Smooth muscle cell (in vitro differentiated cells): ENCODE measurements around the gene TMEM120B. TPM values are rescaled to one million over a fixed set of nuclear protein-coding genes. Genes with fewer than 3 reads are reported as not detected.
"Not testable (repeated sequence)": the region's sequence is repeated elsewhere in the genome, so short reads cannot be mapped to it uniquely, and the experiment has no call there.

Source experiments
- DNase-seq: peaks from one replicate; lab custom pipeline; 2025; ENCODE audit not compliant: unreplicated experiment; lab: John Stamatoyannopoulos, UW
- H2AFZ ChIP-seq: fragments of 200-600 bp; sonication (generic); 2 replicates; pipeline ENCODE4 v1.6.0; 2016; ENCODE audit warnings: antibody characterized with exemption, low read depth, mild to moderate bottlenecking
- H3F3A ChIP-seq: fragments of 200-600 bp; sonication (generic); 2 replicates; pipeline ENCODE4 v1.6.0; 2017; ENCODE audit warnings: antibody characterized with exemption, low read depth
- H3K27ac ChIP-seq: fragments of 200-600 bp; sonication (generic); 2 replicates; pipeline ENCODE4 v1.5.1; 2016; ENCODE audit warnings: low read depth, mild to moderate bottlenecking
- H3K27me3 ChIP-seq: fragments of 200-600 bp; sonication (generic); 2 replicates; pipeline ENCODE4 v1.6.1; 2016; ENCODE audit warnings: low read depth, mild to moderate bottlenecking
- H3K36me3 ChIP-seq: fragments of 200-600 bp; sonication (generic); 2 replicates; pipeline ENCODE4 v1.5.1; 2016; ENCODE audit warnings: low read depth
- H3K4me1 ChIP-seq: fragments of 200-600 bp; sonication (generic); 2 replicates; pipeline ENCODE4 v1.5.1; 2016; ENCODE audit warnings: low read depth
- H3K4me2 ChIP-seq: fragments of 200-600 bp; sonication (generic); 2 replicates; pipeline ENCODE4 v1.6.0; 2016; ENCODE audit warnings: mild to moderate bottlenecking
- H3K4me3 ChIP-seq: fragments of 200-600 bp; sonication (generic); 2 replicates; pipeline ENCODE4 v1.5.1; 2016; ENCODE audit warnings: mild to moderate bottlenecking
- H3K79me2 ChIP-seq: fragments of 200-600 bp; sonication (generic); 2 replicates; pipeline ENCODE4 v1.6.0; 2016; ENCODE audit warnings: low read depth, mild to moderate bottlenecking
- H3K9ac ChIP-seq: fragments of 200-600 bp; sonication (generic); 2 replicates; pipeline ENCODE4 v1.6.0; 2016; ENCODE audit warnings: low read depth
- H3K9me3 ChIP-seq: fragments of 200-600 bp; sonication (generic); replicated peaks from 2 replicates; pipeline ENCODE4 v1.5.1; 2016; ENCODE audit warnings: low read depth
- H4K20me1 ChIP-seq: fragments of 200-600 bp; sonication (generic); 2 replicates; pipeline ENCODE4 v1.6.0; 2016; ENCODE audit warnings: low read depth
- WGBS: methylation state at CpG from one replicate; pipeline ENCODE4 v1.1.7; 2016; ENCODE audit warnings: low lambda C conversion rate; 5-methylcytosine and 5-hydroxymethylcytosine counted together
- polyA plus RNA-seq: library from polyadenylated mRNA; unstranded; fragments of >200 nt; fragmentation: Nextera tagmentation; extraction: Ambion mirVana; gene quantifications from 2 replicates; pipeline ENCODE4 v1.2.1, GENCODE V29; 2016
- total RNA-seq: library from RNA; depleted of rRNA; stranded (reverse); fragments of >200 nt; gene quantifications from 2 replicates; pipeline ENCODE4 v1.2.3, GENCODE V29; 2014
- TF ChIP-seq, protein P1 (sequence below): fragments of 200-600 bp; sonication (generic); IDR thresholded peaks from 2 replicates; pipeline ENCODE4 v1.5.1; 2017; ENCODE audit warnings: borderline replicate concordance, mild to moderate bottlenecking, antibody characterized with exemption; ENCODE audit not compliant: insufficient read depth, poor library complexity, severe bottlenecking

TMEM120B gene
- total and polyA plus RNA-seq, 2 experiments from 2014 or later: 5.3 to 7.6 TPM

DNA sequence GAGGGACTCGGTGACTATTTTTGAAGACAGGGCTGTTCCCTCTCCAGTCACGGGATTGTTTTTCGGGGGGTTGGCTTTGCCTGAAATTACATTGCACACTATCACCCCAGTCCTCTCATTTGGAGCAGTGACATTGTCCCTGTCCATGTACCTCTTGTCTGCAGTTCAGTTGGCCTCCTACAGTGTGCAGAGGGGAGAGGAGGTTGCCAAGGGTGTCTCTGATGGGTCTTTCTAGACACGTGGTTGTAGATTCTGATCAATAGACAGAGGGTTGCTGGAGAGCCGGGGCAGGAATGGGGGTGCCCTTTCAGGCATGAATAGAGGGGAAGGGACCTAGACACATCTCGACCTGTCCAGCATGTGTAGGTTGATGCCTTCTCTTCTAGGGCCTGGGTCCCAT is 1.2 kb downstream of the TMEM120B start:
- no peak for DNase-seq
- Histone ChIP-seq H4K20me1 (no peaks in the 10 kb centered on the region), H3K4me3 (peak overlapping the region; percentile 93), H3K4me2 (peak overlapping the region; percentile 99), H3K27me3 (no peaks in the 10 kb centered on the region), H3K36me3 (no peaks in the 10 kb centered on the region), H3K27ac (no peak overlapping the region), H3K79me2 (peaks cover 29% of the 10 kb centered on the region), H3F3A (peaks cover 4% of the 10 kb centered on the region), H3K4me1 (peaks cover 8% of the 10 kb centered on the region), H3K9ac (peak overlapping the region; percentile 79), H3K9me3 (no peaks in the 10 kb centered on the region), H2AFZ (no peak overlapping the region)
- TF ChIP-seq, protein P1, sequence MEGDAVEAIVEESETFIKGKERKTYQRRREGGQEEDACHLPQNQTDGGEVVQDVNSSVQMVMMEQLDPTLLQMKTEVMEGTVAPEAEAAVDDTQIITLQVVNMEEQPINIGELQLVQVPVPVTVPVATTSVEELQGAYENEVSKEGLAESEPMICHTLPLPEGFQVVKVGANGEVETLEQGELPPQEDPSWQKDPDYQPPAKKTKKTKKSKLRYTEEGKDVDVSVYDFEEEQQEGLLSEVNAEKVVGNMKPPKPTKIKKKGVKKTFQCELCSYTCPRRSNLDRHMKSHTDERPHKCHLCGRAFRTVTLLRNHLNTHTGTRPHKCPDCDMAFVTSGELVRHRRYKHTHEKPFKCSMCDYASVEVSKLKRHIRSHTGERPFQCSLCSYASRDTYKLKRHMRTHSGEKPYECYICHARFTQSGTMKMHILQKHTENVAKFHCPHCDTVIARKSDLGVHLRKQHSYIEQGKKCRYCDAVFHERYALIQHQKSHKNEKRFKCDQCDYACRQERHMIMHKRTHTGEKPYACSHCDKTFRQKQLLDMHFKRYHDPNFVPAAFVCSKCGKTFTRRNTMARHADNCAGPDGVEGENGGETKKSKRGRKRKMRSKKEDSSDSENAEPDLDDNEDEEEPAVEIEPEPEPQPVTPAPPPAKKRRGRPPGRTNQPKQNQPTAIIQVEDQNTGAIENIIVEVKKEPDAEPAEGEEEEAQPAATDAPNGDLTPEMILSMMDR: no peak
- WGBS: 83% methylated on average over 6 of the region's 6 CpGs

DNA sequence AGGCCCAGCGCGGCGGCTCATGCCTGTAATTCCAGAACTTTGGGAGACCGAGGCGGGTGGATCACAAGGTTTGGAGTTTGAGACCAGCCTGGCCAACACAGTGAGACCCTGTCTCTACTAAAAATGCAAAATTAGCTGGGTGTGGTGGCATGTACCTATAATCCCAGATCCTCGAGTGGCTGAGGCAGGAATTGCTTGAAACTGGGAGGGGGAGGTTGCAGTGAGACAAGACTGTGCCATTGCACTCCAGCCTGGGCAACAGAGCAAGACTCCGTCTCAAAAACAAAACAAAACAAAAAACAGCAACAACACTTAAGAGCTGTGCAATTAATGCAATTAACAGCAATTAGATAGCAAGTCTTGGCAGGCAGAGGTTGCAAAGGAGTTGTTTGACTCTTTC is 2.5 kb downstream of the TMEM120B start:
- H3K9me3 ChIP-seq, DNase-seq, H3K36me3 ChIP-seq, H3F3A ChIP-seq, H3K4me3 ChIP-seq, H3K9ac ChIP-seq, H3K27ac ChIP-seq, H4K20me1 ChIP-seq, H2AFZ ChIP-seq, H3K27me3 ChIP-seq, H3K4me1 ChIP-seq, H3K4me2 ChIP-seq: not testable (repeated sequence)
- peaks cover 37% of the 10 kb centered on the region for H3K79me2 ChIP-seq
- WGBS: 93% methylated on average over 7 of the region's 7 CpGs

- Histone ChIP-seq H3K9me3 (no peaks in the 10 kb centered on the region), H3K27ac (no peak overlapping the region), H3K36me3 (no peaks in the 10 kb centered on the region), H3K27me3 (no peaks in the 10 kb centered on the region), H3K4me2 (no peak overlapping the region), H3F3A (peaks cover 5% of the 10 kb centered on the region), H3K4me3 (no peak overlapping the region), H3K4me1 (peaks cover 8% of the 10 kb centered on the region), H4K20me1 (peaks cover 15% of the 10 kb centered on the region), H3K9ac (no peak overlapping the region), H3K79me2 (peaks cover 41% of the 10 kb centered on the region), H2AFZ (no peak overlapping the region)
- no peak for DNase-seq
- WGBS: 82% methylated on average over 6 of the region's 6 CpGs
- TF ChIP-seq, protein P1: no peak
Measured at GRCh38 chr12:121715862-121716435, 3.4 kb downstream of the TMEM120B start.

GRCh38 chr12:121717041-121717699 is 4.6 kb downstream of the TMEM120B start:
- Histone ChIP-seq H2AFZ (no peak overlapping the region), H3K4me2 (peak overlapping the region; percentile 40), H3K79me2 (peaks cover 50% of the 10 kb centered on the region), H3K4me3 (no peak overlapping the region), H3F3A (peaks cover 5% of the 10 kb centered on the region), H3K27me3 (no peaks in the 10 kb centered on the region), H3K27ac (peak overlapping the region; percentile 85), H3K36me3 (no peaks in the 10 kb centered on the region), H3K4me1 (peaks cover 4% of the 10 kb centered on the region), H3K9ac (peak overlapping the region; percentile 26), H3K9me3 (no peaks in the 10 kb centered on the region), H4K20me1 (peaks cover 16% of the 10 kb centered on the region)
- no peak for DNase-seq
- WGBS: 54% methylated on average over 10 of the region's 10 CpGs
- TF ChIP-seq, protein P1: no peak
